OCI-LY1 (cell line): ENCODE data around the gene TDO2.

ENCODE experiments used
- H2AFZ ChIP-seq: fragments of 200-600 bp; sonication (generic), shearing (Covaris generic); 2 replicates; pipeline ENCODE4 v1.6.0; 2014; ENCODE audit warnings: antibody characterized with exemption, mild to moderate bottlenecking, low read length
- H3F3A ChIP-seq: fragments of 200-600 bp; sonication (generic), shearing (Covaris generic); 2 replicates; pipeline ENCODE4 v1.6.0; 2014; ENCODE audit warnings: mild to moderate bottlenecking, antibody characterized with exemption, low read length, moderate library complexity; ENCODE audit not compliant: insufficient read depth
- H3K27ac ChIP-seq: fragments of 200-600 bp; sonication (generic); 2 replicates; pipeline ENCODE4 v1.5.1; 2014; ENCODE audit warnings: low read length, mixed run types, mild to moderate bottlenecking, low read depth; ENCODE audit not compliant: poor library complexity, severe bottlenecking
- H3K27me3 ChIP-seq: fragments of 200-600 bp; sonication (generic); 2 replicates; pipeline ENCODE4 v1.6.0; 2014; ENCODE audit warnings: antibody characterized with exemption, mild to moderate bottlenecking, low read length, moderate library complexity; ENCODE audit not compliant: insufficient read depth
- H3K36me3 ChIP-seq: fragments of 200-600 bp; sonication (generic); 2 replicates; pipeline ENCODE4 v1.6.1; 2014; ENCODE audit warnings: mild to moderate bottlenecking, antibody characterized with exemption, low read length, moderate library complexity, mixed read lengths; ENCODE audit not compliant: insufficient read depth
- H3K4me1 ChIP-seq: fragments of 200-600 bp; sonication (generic); 2 replicates; pipeline ENCODE4 v1.5.1; 2014; ENCODE audit warnings: mild to moderate bottlenecking, low read length, moderate library complexity; ENCODE audit not compliant: insufficient read depth, severe bottlenecking
- H3K4me2 ChIP-seq: fragments of 200-600 bp; sonication (generic), shearing (Covaris generic); 2 replicates; pipeline ENCODE4 v1.6.1; 2014; ENCODE audit warnings: low read length
- H3K4me3 ChIP-seq: fragments of 200-600 bp; sonication (generic); 2 replicates; pipeline ENCODE4 v1.5.1; 2014; ENCODE audit warnings: low read length, low read depth, mild to moderate bottlenecking, mixed read lengths; ENCODE audit not compliant: poor library complexity, severe bottlenecking
- H3K79me2 ChIP-seq: fragments of 200-600 bp; shearing (Covaris generic); 2 replicates; pipeline ENCODE4 v1.6.1; 2016; ENCODE audit warnings: mixed run types, low read length, mixed read lengths; ENCODE audit not compliant: insufficient read depth
- H3K9ac ChIP-seq: fragments of 200-600 bp; sonication (generic), shearing (Covaris generic); 2 replicates; pipeline ENCODE4 v1.6.1; 2014; ENCODE audit warnings: mild to moderate bottlenecking, low read length, mixed read lengths
- H3K9me2 ChIP-seq: fragments of 200-600 bp; sonication (generic), shearing (Covaris generic); 2 replicates; pipeline ENCODE4 v1.6.1; 2014; ENCODE audit warnings: low read depth, mild to moderate bottlenecking, low read length, mixed read lengths
- H3K9me3 ChIP-seq: fragments of 200-600 bp; shearing (Covaris generic); 2 replicates; pipeline ENCODE4 v1.6.1; 2014; ENCODE audit warnings: low read length, mixed read lengths
- H4K20me1 ChIP-seq: fragments of 200-600 bp; sonication (generic), shearing (Covaris generic); 2 replicates; pipeline ENCODE4 v1.6.0; 2016; ENCODE audit warnings: mild to moderate bottlenecking, low read length; ENCODE audit not compliant: insufficient read depth
- CTCF ChIP-seq: fragments of 200-600 bp; sonication (generic), shearing (Covaris generic); IDR thresholded peaks from 2 replicates; pipeline ENCODE4 v1.5.1; 2017; ENCODE audit warnings: mild to moderate bottlenecking, antibody characterized with exemption, low read length, moderate library complexity, mixed read lengths
- EZH2 ChIP-seq: fragments of 200-600 bp; sonication (generic), shearing (Covaris generic); IDR thresholded peaks from 2 replicates; pipeline ENCODE4 v1.8.0; 2017; ENCODE audit warnings: borderline replicate concordance, mixed run types, mild to moderate bottlenecking, antibody characterized with exemption, low read length, moderate library complexity, mixed read lengths

Gene TDO2

GRCh38 chr4:155952501-155952901, 49.0 kb downstream of the TDO2 start:
- Histone ChIP-seq H3K79me2 (no peaks in the 10 kb centered on the region), H3K9ac (no peak overlapping the region), H3K27ac (no peak overlapping the region), H2AFZ (no peak overlapping the region), H4K20me1 (no peaks in the 10 kb centered on the region), H3K36me3 (no peaks in the 10 kb centered on the region), H3K9me3 (no peaks in the 10 kb centered on the region), H3K9me2 (no peaks in the 10 kb centered on the region), H3K27me3 (no peaks in the 10 kb centered on the region), H3K4me2 (no peak overlapping the region), H3K4me1 (peaks cover 5% of the 10 kb centered on the region), H3K4me3 (no peak overlapping the region), H3F3A (no peaks in the 10 kb centered on the region)
- TF ChIP-seq EZH2 = no peak

GRCh38 chr4:155953151-155954117, 49.9 kb downstream of the TDO2 start, which contains the start of gene CTSO:
CTSO (minus strand) TSS chr4:155953866; CDS start chr4:155953847, 19 bp downstream.
- TF ChIP-seq EZH2 = no peak
- peak; percentile 67 for TF ChIP-seq CTCF
- H3K27ac ChIP-seq = no peak within 1 kb of the TSS
- H3F3A ChIP-seq = no peaks in the 10 kb centered on the region
- no peaks in the 10 kb centered on the region for H4K20me1 ChIP-seq
- H3K36me3 ChIP-seq = no peaks in the 10 kb centered on the region
- H3K79me2 ChIP-seq = no peaks in the 10 kb centered on the region
- peak within 1 kb of the TSS; percentile 98 for H2AFZ ChIP-seq
- H3K4me3 ChIP-seq = peak within 1 kb of the TSS; percentile 77
- H3K4me2 ChIP-seq = peak within 1 kb of the TSS; percentile 95
- H3K4me1 ChIP-seq = peaks cover 5% of the 10 kb centered on the region
- peak within 1 kb of the TSS; percentile 85 for H3K9ac ChIP-seq
- H3K9me2 ChIP-seq = no peaks in the 10 kb centered on the region
- no peaks in the 10 kb centered on the region for H3K27me3 ChIP-seq
- H3K9me3 ChIP-seq = no peaks in the 10 kb centered on the region

GRCh38 chr4:155954118-155954685, 50.7 kb downstream of the TDO2 start:
- Histone ChIP-seq H3F3A (no peaks in the 10 kb centered on the region), H3K4me1 (peaks cover 5% of the 10 kb centered on the region), H3K36me3 (no peaks in the 10 kb centered on the region), H3K27ac (no peak overlapping the region), H3K9me3 (no peaks in the 10 kb centered on the region), H4K20me1 (no peaks in the 10 kb centered on the region), H3K9me2 (no peaks in the 10 kb centered on the region), H3K79me2 (no peaks in the 10 kb centered on the region), H3K4me2 (peak overlapping the region; percentile 95), H2AFZ (peak overlapping the region; percentile 96), H3K27me3 (no peaks in the 10 kb centered on the region), H3K9ac (peak overlapping the region; percentile 85), H3K4me3 (peak overlapping the region; percentile 77)
- TF ChIP-seq CTCF (no peak), EZH2 (no peak)
